ENCODE results near the gene GYG2.

DNA sequence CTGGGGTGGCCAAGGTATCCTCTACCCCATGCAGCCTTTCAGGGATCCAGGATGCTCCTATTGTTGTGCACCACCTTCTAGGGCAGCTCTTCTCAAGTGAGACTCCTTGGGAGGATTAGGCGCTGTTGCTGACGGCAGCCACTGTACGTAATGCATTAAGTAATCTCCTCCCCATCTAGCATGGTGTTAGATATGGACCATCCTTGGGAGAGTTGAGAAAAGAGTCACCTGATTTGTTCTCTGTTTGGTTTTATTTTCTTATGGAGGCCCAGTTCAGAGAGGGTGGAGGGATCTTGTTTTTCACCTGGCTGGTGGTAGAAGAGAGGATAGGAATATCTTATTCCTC, 46.4 kb downstream of the GYG2 start:
- TF ChIP-seq CTCF (IDR thresholded peaks at IDR 0.05) (no peak), EZH2phosphoT487 (IDR thresholded peaks at IDR 0.05) (no peak), EZH2 (IDR thresholded peaks at IDR 0.05) (no peak)

All from neural progenitor cell (in vitro differentiated cells).